ENCODE measurements around the gene KCNMA1.

KCNMA1 gene

GRCh38 chr10:77479586-77479985 is 158.0 kb downstream of the KCNMA1 start:
- no peak for DNase-seq (ENCODE audit: low read depth)

- no peak for DNase-seq (ENCODE audit: low read depth)
Observed at GRCh38 chr10:77478962-77479359, 158.6 kb downstream of the KCNMA1 start.

GRCh38 chr10:77478247-77478961 is 159.2 kb downstream of the KCNMA1 start:
- peak; percentile 44 for DNase-seq (ENCODE audit: low read depth)

GRCh38 chr10:77475522-77475921 is 162.1 kb downstream of the KCNMA1 start:
- no peak for DNase-seq (ENCODE audit: low read depth)

- DNase-seq (ENCODE audit: low read depth) = no peak
Observed at GRCh38 chr10:77474939-77475338, 162.7 kb downstream of the KCNMA1 start.

GRCh38 chr10:77474386-77474785 is 163.2 kb downstream of the KCNMA1 start:
- no peak for DNase-seq (ENCODE audit: low read depth)

GRCh38 chr10:77472146-77472545 is 165.5 kb downstream of the KCNMA1 start:
- no peak for DNase-seq (ENCODE audit: low read depth)

- DNase-seq (ENCODE audit: low read depth) = no peak
Observed at GRCh38 chr10:77471069-77471536, 166.5 kb downstream of the KCNMA1 start.

- no peak for DNase-seq (ENCODE audit: low read depth)
Observed at GRCh38 chr10:77467422-77467963, 170.1 kb downstream of the KCNMA1 start.

- peak; percentile 49 for DNase-seq (ENCODE audit: low read depth)
Observed at GRCh38 chr10:77463967-77464745, 173.5 kb downstream of the KCNMA1 start.

GRCh38 chr10:77463499-77463898 is 174.1 kb downstream of the KCNMA1 start:
- DNase-seq (ENCODE audit: low read depth) = no peak

- no peak for DNase-seq (ENCODE audit: low read depth)
Observed at GRCh38 chr10:77461636-77462296, 175.8 kb downstream of the KCNMA1 start.

- DNase-seq (ENCODE audit: low read depth) = no peak
Observed at GRCh38 chr10:77459905-77460304, 177.7 kb downstream of the KCNMA1 start.

GRCh38 chr10:77458986-77459590 is 178.5 kb downstream of the KCNMA1 start:
- no peak for DNase-seq (ENCODE audit: low read depth)

GRCh38 chr10:77457721-77458120 is 179.9 kb downstream of the KCNMA1 start:
- no peak for DNase-seq (ENCODE audit: low read depth)

- DNase-seq (ENCODE audit: low read depth) = no peak
Observed at GRCh38 chr10:77457266-77457665, 180.3 kb downstream of the KCNMA1 start.

- no peak for DNase-seq (ENCODE audit: low read depth)
Observed at GRCh38 chr10:77456414-77456813, 181.2 kb downstream of the KCNMA1 start.

- DNase-seq (ENCODE audit: low read depth) = no peak
Observed at GRCh38 chr10:77455561-77455960, 182.0 kb downstream of the KCNMA1 start.

- DNase-seq (ENCODE audit: low read depth) = no peak
Observed at GRCh38 chr10:77452952-77453564, 184.6 kb downstream of the KCNMA1 start.

GRCh38 chr10:77451886-77452285 is 185.7 kb downstream of the KCNMA1 start:
- DNase-seq (ENCODE audit: low read depth) = no peak

- no peak for DNase-seq (ENCODE audit: low read depth)
Observed at GRCh38 chr10:77448226-77448625, 189.4 kb downstream of the KCNMA1 start.

- DNase-seq (ENCODE audit: low read depth) = no peak
Observed at GRCh38 chr10:77446700-77447099, 190.9 kb downstream of the KCNMA1 start.
